Smooth muscle cell (in vitro differentiated cells): ENCODE measurements around the gene GP1BA. TPM values are rescaled to one million over a fixed set of nuclear protein-coding genes. Genes with fewer than 3 reads are reported as not detected.
A peak's percentile ranks its signal among the peaks of the same experiment; 100 is the strongest.
"Not testable (repeated sequence)": the region's sequence is repeated elsewhere in the genome, so short reads cannot be mapped to it uniquely, and the experiment has no call there.

Experiments
- DNase-seq: peaks from one replicate; lab custom pipeline; 2025; ENCODE audit not compliant: unreplicated experiment; lab: John Stamatoyannopoulos, UW
- H2AFZ ChIP-seq: fragments of 200-600 bp; sonication (generic); 2 replicates; pipeline ENCODE4 v1.6.0; 2016; ENCODE audit warnings: antibody characterized with exemption, low read depth, mild to moderate bottlenecking
- H3F3A ChIP-seq: fragments of 200-600 bp; sonication (generic); 2 replicates; pipeline ENCODE4 v1.6.0; 2017; ENCODE audit warnings: antibody characterized with exemption, low read depth
- H3K27ac ChIP-seq: fragments of 200-600 bp; sonication (generic); 2 replicates; pipeline ENCODE4 v1.5.1; 2016; ENCODE audit warnings: low read depth, mild to moderate bottlenecking
- H3K27me3 ChIP-seq: fragments of 200-600 bp; sonication (generic); 2 replicates; pipeline ENCODE4 v1.6.1; 2016; ENCODE audit warnings: low read depth, mild to moderate bottlenecking
- H3K36me3 ChIP-seq: fragments of 200-600 bp; sonication (generic); 2 replicates; pipeline ENCODE4 v1.5.1; 2016; ENCODE audit warnings: low read depth
- H3K4me1 ChIP-seq: fragments of 200-600 bp; sonication (generic); 2 replicates; pipeline ENCODE4 v1.5.1; 2016; ENCODE audit warnings: low read depth
- H3K4me2 ChIP-seq: fragments of 200-600 bp; sonication (generic); 2 replicates; pipeline ENCODE4 v1.6.0; 2016; ENCODE audit warnings: mild to moderate bottlenecking
- H3K4me3 ChIP-seq: fragments of 200-600 bp; sonication (generic); 2 replicates; pipeline ENCODE4 v1.5.1; 2016; ENCODE audit warnings: mild to moderate bottlenecking
- H3K79me2 ChIP-seq: fragments of 200-600 bp; sonication (generic); 2 replicates; pipeline ENCODE4 v1.6.0; 2016; ENCODE audit warnings: low read depth, mild to moderate bottlenecking
- H3K9ac ChIP-seq: fragments of 200-600 bp; sonication (generic); 2 replicates; pipeline ENCODE4 v1.6.0; 2016; ENCODE audit warnings: low read depth
- H3K9me3 ChIP-seq: fragments of 200-600 bp; sonication (generic); replicated peaks from 2 replicates; pipeline ENCODE4 v1.5.1; 2016; ENCODE audit warnings: low read depth
- H4K20me1 ChIP-seq: fragments of 200-600 bp; sonication (generic); 2 replicates; pipeline ENCODE4 v1.6.0; 2016; ENCODE audit warnings: low read depth
- WGBS: methylation state at CpG from one replicate; pipeline ENCODE4 v1.1.7; 2016; ENCODE audit warnings: low lambda C conversion rate; 5-methylcytosine and 5-hydroxymethylcytosine counted together
- polyA plus RNA-seq: library from polyadenylated mRNA; unstranded; fragments of >200 nt; fragmentation: Nextera tagmentation; extraction: Ambion mirVana; gene quantifications from 2 replicates; pipeline ENCODE4 v1.2.1, GENCODE V29; 2016
- total RNA-seq: library from RNA; depleted of rRNA; stranded (reverse); fragments of >200 nt; gene quantifications from 2 replicates; pipeline ENCODE4 v1.2.3, GENCODE V29; 2014
- TF ChIP-seq, protein P1 (sequence below): fragments of 200-600 bp; sonication (generic); IDR thresholded peaks from 2 replicates; pipeline ENCODE4 v1.5.1; 2017; ENCODE audit warnings: borderline replicate concordance, mild to moderate bottlenecking, antibody characterized with exemption; ENCODE audit not compliant: insufficient read depth, poor library complexity, severe bottlenecking

GP1BA gene
- total and polyA plus RNA-seq, 2 experiments from 2014 or later: 0.07 TPM; not detected in 1

- Histone ChIP-seq H3K27me3 (no peaks in the 10 kb centered on the region), H2AFZ (no peak overlapping the region)
Observed at GRCh38 chr17:4908711-4909496, 23.2 kb upstream of the GP1BA start.

DNA sequence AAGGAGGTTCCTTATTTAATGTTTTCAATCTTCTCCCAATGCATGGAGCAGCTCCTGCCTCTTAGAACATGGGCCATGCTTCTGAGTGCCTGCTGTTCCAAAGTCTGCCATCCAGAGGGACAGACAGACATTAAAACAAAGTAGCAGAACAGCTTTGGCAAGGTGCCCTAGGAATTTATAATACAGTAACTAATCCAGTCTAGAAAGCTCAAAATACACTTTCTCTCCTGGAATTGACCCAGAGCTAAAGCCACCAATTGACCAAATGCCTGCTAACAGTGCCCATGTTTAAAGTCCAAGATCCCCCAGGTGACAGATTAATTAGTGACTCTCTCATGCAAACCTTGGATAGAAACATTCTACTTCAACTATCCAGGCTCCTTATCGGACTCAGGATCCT is 18.1 kb upstream of the GP1BA start:
- DNase-seq: no peak
- no peaks in the 10 kb centered on the region for H3K27me3 ChIP-seq
- no peaks in the 10 kb centered on the region for H3K9me3 ChIP-seq

More at GRCh38 chr17:4908711-4909496, 23.2 kb upstream of the GP1BA start:
- Histone ChIP-seq H3K4me3 (no peak overlapping the region), H3K9ac (peak overlapping the region; percentile 29), H3K36me3 (no peaks in the 10 kb centered on the region), H3K9me3 (no peaks in the 10 kb centered on the region), H3K4me1 (no peaks in the 10 kb centered on the region), H3K79me2 (no peaks in the 10 kb centered on the region), H4K20me1 (no peaks in the 10 kb centered on the region), H3F3A (no peaks in the 10 kb centered on the region), H3K4me2 (peak overlapping the region; percentile 48), H3K27ac (peak overlapping the region; percentile 87)
- TF ChIP-seq, protein P1, sequence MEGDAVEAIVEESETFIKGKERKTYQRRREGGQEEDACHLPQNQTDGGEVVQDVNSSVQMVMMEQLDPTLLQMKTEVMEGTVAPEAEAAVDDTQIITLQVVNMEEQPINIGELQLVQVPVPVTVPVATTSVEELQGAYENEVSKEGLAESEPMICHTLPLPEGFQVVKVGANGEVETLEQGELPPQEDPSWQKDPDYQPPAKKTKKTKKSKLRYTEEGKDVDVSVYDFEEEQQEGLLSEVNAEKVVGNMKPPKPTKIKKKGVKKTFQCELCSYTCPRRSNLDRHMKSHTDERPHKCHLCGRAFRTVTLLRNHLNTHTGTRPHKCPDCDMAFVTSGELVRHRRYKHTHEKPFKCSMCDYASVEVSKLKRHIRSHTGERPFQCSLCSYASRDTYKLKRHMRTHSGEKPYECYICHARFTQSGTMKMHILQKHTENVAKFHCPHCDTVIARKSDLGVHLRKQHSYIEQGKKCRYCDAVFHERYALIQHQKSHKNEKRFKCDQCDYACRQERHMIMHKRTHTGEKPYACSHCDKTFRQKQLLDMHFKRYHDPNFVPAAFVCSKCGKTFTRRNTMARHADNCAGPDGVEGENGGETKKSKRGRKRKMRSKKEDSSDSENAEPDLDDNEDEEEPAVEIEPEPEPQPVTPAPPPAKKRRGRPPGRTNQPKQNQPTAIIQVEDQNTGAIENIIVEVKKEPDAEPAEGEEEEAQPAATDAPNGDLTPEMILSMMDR: peak; percentile 63
- 18% methylated on average over 20 of the region's 20 CpGs for WGBS
- peak; percentile 46 for DNase-seq

GRCh38 chr17:4914551-4914950 is 17.5 kb upstream of the GP1BA start:
- H3K79me2 ChIP-seq, DNase-seq, H3F3A ChIP-seq, H3K4me1 ChIP-seq, H3K9me3 ChIP-seq, H3K27me3 ChIP-seq, H3K27ac ChIP-seq, H4K20me1 ChIP-seq, H3K36me3 ChIP-seq, H3K9ac ChIP-seq, H3K4me3 ChIP-seq, H2AFZ ChIP-seq, H3K4me2 ChIP-seq: not testable (repeated sequence)
- WGBS: 94% methylated on average over 4 of the region's 4 CpGs

More for the DNA sequence above, 18.1 kb upstream of the GP1BA start:
- no peak overlapping the region for H3K9ac ChIP-seq
- H3K27ac ChIP-seq: no peak overlapping the region
- H4K20me1 ChIP-seq: no peaks in the 10 kb centered on the region
- WGBS: 88% methylated on average over 1 of the region's 1 CpG
- no peak overlapping the region for H2AFZ ChIP-seq
- TF ChIP-seq, protein P1: no peak
- no peaks in the 10 kb centered on the region for H3K79me2 ChIP-seq
- H3K4me2 ChIP-seq: no peak overlapping the region
- H3K36me3 ChIP-seq: no peaks in the 10 kb centered on the region
- H3F3A ChIP-seq: no peaks in the 10 kb centered on the region
- no peaks in the 10 kb centered on the region for H3K4me1 ChIP-seq
- no peak overlapping the region for H3K4me3 ChIP-seq

DNA sequence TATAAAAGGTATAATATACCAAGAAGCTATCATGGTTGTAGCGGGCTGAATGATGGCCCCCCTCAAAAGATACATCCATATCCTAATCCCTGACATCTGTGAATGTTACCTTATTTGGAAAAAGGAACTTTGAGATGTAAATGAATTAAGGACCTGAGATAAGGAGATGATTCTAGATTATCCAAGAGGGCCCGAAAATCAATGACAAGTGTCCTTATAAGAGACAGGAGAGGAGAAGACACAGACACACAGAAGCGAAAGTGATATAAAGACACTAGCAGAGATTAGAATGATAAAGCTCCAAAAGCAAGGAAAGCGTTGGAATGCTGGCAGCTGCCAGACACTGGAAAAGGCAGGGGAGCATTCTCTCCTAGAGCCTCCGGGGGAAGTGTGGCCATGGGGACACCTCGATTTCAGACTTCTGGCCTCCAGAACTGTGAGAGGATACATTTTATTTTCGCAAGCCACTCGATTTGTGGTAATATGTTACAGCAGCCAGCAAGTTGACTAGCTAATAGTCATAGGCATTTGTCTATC is 12.5 kb upstream of the GP1BA start:
- TF ChIP-seq, protein P1: no peak
- 59% methylated on average over 8 of the region's 8 CpGs for WGBS
- Histone ChIP-seq H3F3A (peaks cover 11% of the 10 kb centered on the region), H3K4me2 (no peak overlapping the region), H3K4me1 (no peaks in the 10 kb centered on the region), H3K27me3 (no peaks in the 10 kb centered on the region), H2AFZ (no peak overlapping the region), H4K20me1 (no peaks in the 10 kb centered on the region), H3K9ac (no peak overlapping the region), H3K9me3 (no peaks in the 10 kb centered on the region), H3K4me3 (no peak overlapping the region), H3K36me3 (no peaks in the 10 kb centered on the region), H3K27ac (peak overlapping the region; percentile 75), H3K79me2 (no peaks in the 10 kb centered on the region)
- DNase-seq: no peak
